CD4-positive, CD25-positive, alpha-beta regulatory T cell (primary cell): ENCODE data around the gene MEGF11. TPM values are rescaled to one million over a fixed set of nuclear protein-coding genes. Genes with fewer than 3 reads are reported as not detected.
"Not testable (repeated sequence)": the region's sequence is repeated elsewhere in the genome, so short reads cannot be mapped to it uniquely, and the experiment has no call there.

Source experiments
- ATAC-seq, 2 donors: fragments of 150-1000 bp; cut with Tn5 transposase; one replicate each; pipeline ENCODE4 v1.10.0; 2021; ENCODE audit warnings: low read depth in 2 of 2, moderate number of reproducible peaks in 2 of 2, moderate library complexity in 1 of 2
- DNase-seq, 3 donors: peaks; one replicate each; pipeline versions ENCODE4 v3.0.0 to v3.0.0-alpha.2; 2012 to 2022; ENCODE audit warnings: mixed read lengths in 1 of 3
- H3K27ac ChIP-seq: one replicate; pipeline ENCODE4 v1.7.0; 2013; ENCODE audit warnings: mild to moderate bottlenecking, low read length; ENCODE audit not compliant: insufficient read depth, poor library complexity, severe bottlenecking
- H3K27me3 ChIP-seq: one replicate; pipeline ENCODE4 v1.7.0; 2013; ENCODE audit warnings: low read length; ENCODE audit not compliant: control insufficient read depth, insufficient read depth
- H3K36me3 ChIP-seq: one replicate; pipeline ENCODE4 v1.7.0; 2013; ENCODE audit warnings: mild to moderate bottlenecking, low read length, moderate library complexity; ENCODE audit not compliant: control insufficient read depth, insufficient read depth
- H3K4me1 ChIP-seq: 2 replicates; pipeline ENCODE4 v1.7.0; 2013; ENCODE audit warnings: mild to moderate bottlenecking, low read length; ENCODE audit not compliant: insufficient read depth, control insufficient read depth, poor library complexity, severe bottlenecking
- H3K4me3 ChIP-seq: one replicate; pipeline ENCODE4 v1.7.0; 2013; ENCODE audit warnings: low read depth, mild to moderate bottlenecking, low read length, moderate library complexity
- H3K9me3 ChIP-seq, 2 experiments: 1 replicate in 1 of 2; 2 replicates in 1 of 2; pipeline ENCODE4 v1.7.0; 2013; ENCODE audit warnings: low read length in 2 of 2, mild to moderate bottlenecking in 1 of 2, moderate library complexity in 1 of 2; ENCODE audit not compliant: control insufficient read depth in 2 of 2
- H3K27ac Mint-ChIP-seq, 3 donors: one replicate each; pipeline ENCODE4 v1.8.0; 2020 to 2022; ENCODE audit warnings: mild to moderate bottlenecking in 3 of 3, mixed read lengths in 3 of 3, moderate library complexity in 2 of 3
- H3K27me3 Mint-ChIP-seq: one replicate; pipeline ENCODE4 v1.8.0; 2022; ENCODE audit warnings: mild to moderate bottlenecking, mixed read lengths
- H3K36me3 Mint-ChIP-seq: one replicate; pipeline ENCODE4 v1.8.0; 2020; ENCODE audit warnings: mixed read lengths
- H3K4me1 Mint-ChIP-seq, 4 donors: one replicate each; pipeline ENCODE4 v1.8.0; 2020 to 2022; ENCODE audit warnings: mixed read lengths in 4 of 4, mild to moderate bottlenecking in 1 of 4
- H3K4me3 Mint-ChIP-seq, 4 donors: one replicate each; pipeline ENCODE4 v1.8.0; 2020 to 2022; ENCODE audit warnings: mild to moderate bottlenecking in 4 of 4, mixed read lengths in 4 of 4, moderate library complexity in 3 of 4
- H3K9me3 Mint-ChIP-seq, 7 donors: one replicate each; pipeline ENCODE4 v1.8.0; 2020 to 2022; ENCODE audit warnings: mixed read lengths in 7 of 7, mild to moderate bottlenecking in 3 of 7, moderate library complexity in 2 of 7
- polyA plus RNA-seq, 4 donors: library from polyadenylated mRNA; unstranded; fragments of 300-500 nt; fragmentation: Illumina TruSeq; gene quantifications; one replicate each; pipeline ENCODE4 v1.2.3, GENCODE V29; 2021
- total RNA-seq: library from RNA; stranded (reverse); gene quantifications from one replicate; pipeline ENCODE4 v1.2.3, GENCODE V29; 2022

The MEGF11 gene
- total and polyA plus RNA-seq, 5 donors from 2014 or later: 0.02 to 0.29 (median 0.21) TPM; not detected in 2

DNA sequence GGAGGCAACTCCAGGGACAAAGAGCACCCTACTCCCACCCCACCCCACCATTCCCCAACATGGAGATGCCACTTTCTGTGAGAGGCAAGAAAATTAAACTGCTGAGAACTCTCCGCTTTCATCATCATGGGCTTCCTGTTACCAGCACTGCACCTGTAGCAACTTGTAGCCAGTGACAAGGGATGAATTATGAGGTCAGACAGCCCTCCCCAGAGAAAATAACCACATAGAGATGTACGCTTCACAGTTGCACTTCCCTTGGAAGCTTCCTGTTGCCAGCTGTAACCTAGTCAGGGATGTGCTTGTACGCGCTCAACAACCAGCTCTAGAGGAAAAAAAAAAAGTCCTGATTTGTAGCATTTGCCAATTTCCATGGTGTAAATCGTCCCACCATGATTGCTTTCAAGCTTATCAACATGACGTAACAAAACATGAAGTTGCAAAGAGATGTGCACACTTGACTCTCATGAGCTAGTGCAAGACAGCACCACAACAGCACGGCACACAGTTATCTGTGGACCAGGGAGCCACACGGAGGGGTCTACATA is 238.8 kb downstream of the MEGF11 start:
- no peak overlapping the region for H3K4me3 Mint-ChIP-seq
- ATAC-seq (no peak), DNase-seq (no peak)
- H3K4me3 ChIP-seq: no peak overlapping the region
- peaks cover 0 to 5% (median 0%) of the 10 kb centered on the region in 7 donors for H3K9me3 Mint-ChIP-seq
- H3K4me1 Mint-ChIP-seq: no peaks in the 10 kb centered on the region
- H3K9me3 ChIP-seq: no peaks in the 10 kb centered on the region
- no peaks in the 10 kb centered on the region for H3K27me3 ChIP-seq
- H3K36me3 ChIP-seq: no peaks in the 10 kb centered on the region
- no peak overlapping the region for H3K27ac Mint-ChIP-seq
- H3K27me3 Mint-ChIP-seq: no peaks in the 10 kb centered on the region
- H3K4me1 ChIP-seq: no peaks in the 10 kb centered on the region
- H3K27ac ChIP-seq: no peak overlapping the region
- H3K36me3 Mint-ChIP-seq: no peaks in the 10 kb centered on the region

GRCh38 chr15:66014022-66014421 is 239.5 kb downstream of the MEGF11 start:
- Mint-ChIP-seq H3K4me1 (no peaks in the 10 kb centered on the region), H3K4me3 (no peak overlapping the region), H3K36me3 (no peaks in the 10 kb centered on the region), H3K27ac (no peak overlapping the region), H3K9me3 (peaks cover 0 to 5% (median 0%) of the 10 kb centered on the region in 7 donors), H3K27me3 (peaks cover 5% of the 10 kb centered on the region)
- Histone ChIP-seq H3K27ac (no peak overlapping the region), H3K4me3 (no peak overlapping the region), H3K4me1 (no peaks in the 10 kb centered on the region), H3K27me3 (no peaks in the 10 kb centered on the region), H3K36me3 (no peaks in the 10 kb centered on the region), H3K9me3 (no peaks in the 10 kb centered on the region)
- ATAC-seq: no peak
- DNase-seq: no peak

DNA sequence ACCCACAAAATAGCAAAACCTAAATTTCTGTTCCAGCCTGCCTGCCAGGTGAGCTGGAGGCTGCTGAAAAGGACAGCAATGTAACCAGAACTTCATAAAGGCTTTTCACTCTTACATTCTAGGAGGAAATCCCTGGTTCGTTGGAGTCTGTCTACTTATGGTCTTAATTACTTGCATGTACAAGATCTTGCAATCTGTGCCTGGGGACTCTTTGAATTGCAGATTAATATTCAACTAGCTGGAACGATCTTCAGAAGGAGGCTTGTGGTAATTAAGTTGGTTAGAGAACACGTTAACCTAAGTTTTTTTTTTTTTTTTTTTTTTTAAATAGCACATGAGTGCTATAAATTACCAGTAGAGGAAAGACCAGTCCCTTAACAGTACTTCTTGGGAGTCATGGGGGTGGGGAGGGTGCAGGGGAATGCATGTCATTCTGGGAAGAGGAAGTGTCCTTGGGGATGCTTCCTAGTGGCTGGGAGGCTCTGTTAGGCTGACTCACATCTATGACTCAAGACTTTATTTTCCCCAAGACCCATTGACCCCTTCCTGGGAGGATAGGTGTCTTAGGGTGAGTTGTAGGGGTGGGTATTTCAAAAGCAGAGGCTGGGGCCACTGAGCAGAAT is 244.5 kb downstream of the MEGF11 start:
- DNase-seq: no peak
- Mint-ChIP-seq H3K27ac (no peak overlapping the region), H3K36me3 (no peaks in the 10 kb centered on the region), H3K4me3 (no peak overlapping the region), H3K27me3 (peaks cover 10% of the 10 kb centered on the region), H3K9me3 (peaks cover 0 to 4% (median 0%) of the 10 kb centered on the region in 7 donors), H3K4me1 (no peaks in the 10 kb centered on the region)
- ATAC-seq: no peak
- Histone ChIP-seq H3K9me3 (no peaks in the 10 kb centered on the region), H3K4me1 (no peaks in the 10 kb centered on the region), H3K27ac (no peak overlapping the region), H3K27me3 (peaks cover 2% of the 10 kb centered on the region), H3K4me3 (no peak overlapping the region), H3K36me3 (no peaks in the 10 kb centered on the region)

GRCh38 chr15:66007663-66008262 is 245.8 kb downstream of the MEGF11 start:
- Mint-ChIP-seq H3K36me3 (no peaks in the 10 kb centered on the region), H3K4me3 (no peak overlapping the region), H3K27me3 (peaks cover 15% of the 10 kb centered on the region), H3K27ac (no peak overlapping the region), H3K9me3 (peaks cover 0 to 1% (median 0%) of the 10 kb centered on the region in 7 donors), H3K4me1 (no peaks in the 10 kb centered on the region)
- ATAC-seq: no peak
- Histone ChIP-seq H3K9me3 (no peaks in the 10 kb centered on the region), H3K4me1 (no peaks in the 10 kb centered on the region), H3K27me3 (peaks cover 2% of the 10 kb centered on the region), H3K27ac (no peak overlapping the region), H3K4me3 (no peak overlapping the region), H3K36me3 (no peaks in the 10 kb centered on the region)
- DNase-seq: peak in 1 of 3 donors; percentile 9

DNA sequence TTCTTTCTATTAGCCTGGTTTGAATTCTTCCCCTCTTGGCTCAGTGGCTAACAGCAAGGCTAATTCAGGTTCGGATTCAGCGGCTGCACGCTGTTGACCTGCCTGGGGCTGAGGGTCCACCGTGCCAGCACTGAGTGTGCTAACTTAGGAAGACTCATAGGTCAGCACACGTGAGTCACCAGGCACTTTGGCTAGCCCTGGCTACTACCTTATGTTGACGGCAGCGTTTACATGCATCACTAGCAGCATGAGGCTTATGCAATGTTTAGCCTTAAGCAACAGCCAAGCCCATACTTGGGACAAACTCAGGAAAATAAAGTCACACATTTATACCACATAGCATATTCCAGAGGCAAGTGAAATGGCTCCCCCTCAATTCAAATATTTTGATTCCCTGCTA is 246.6 kb downstream of the MEGF11 start:
- Mint-ChIP-seq H3K4me1 (no peaks in the 10 kb centered on the region), H3K27ac (no peak overlapping the region), H3K4me3 (no peak overlapping the region), H3K36me3 (no peaks in the 10 kb centered on the region), H3K9me3 (peaks cover 0 to 1% (median 0%) of the 10 kb centered on the region in 7 donors), H3K27me3 (peaks cover 15% of the 10 kb centered on the region)
- no peak for ATAC-seq
- Histone ChIP-seq H3K36me3 (no peaks in the 10 kb centered on the region), H3K27ac (no peak overlapping the region), H3K4me3 (no peak overlapping the region), H3K9me3 (no peaks in the 10 kb centered on the region), H3K4me1 (no peaks in the 10 kb centered on the region), H3K27me3 (peaks cover 2% of the 10 kb centered on the region)
- no peak for DNase-seq

- no peaks in the 10 kb centered on the region for H3K36me3 ChIP-seq
- no peak overlapping the region for H3K27ac ChIP-seq
- no peaks in the 10 kb centered on the region for H3K36me3 Mint-ChIP-seq
- H3K27me3 ChIP-seq: peaks cover 2% of the 10 kb centered on the region
- no peaks in the 10 kb centered on the region for H3K4me1 Mint-ChIP-seq
- no peaks in the 10 kb centered on the region for H3K9me3 ChIP-seq
- no peak overlapping the region for H3K4me3 Mint-ChIP-seq
- no peak overlapping the region for H3K27ac Mint-ChIP-seq
- ATAC-seq (no peak), DNase-seq (peak in 1 of 3 donors; percentile 13)
- no peaks in the 10 kb centered on the region for H3K4me1 ChIP-seq
- no peak overlapping the region for H3K4me3 ChIP-seq
- peaks cover 17% of the 10 kb centered on the region for H3K27me3 Mint-ChIP-seq
- peaks cover 0 to 2% (median 0%) of the 10 kb centered on the region in 7 donors for H3K9me3 Mint-ChIP-seq
Observed at GRCh38 chr15:66004618-66005262, 248.8 kb downstream of the MEGF11 start.

DNA sequence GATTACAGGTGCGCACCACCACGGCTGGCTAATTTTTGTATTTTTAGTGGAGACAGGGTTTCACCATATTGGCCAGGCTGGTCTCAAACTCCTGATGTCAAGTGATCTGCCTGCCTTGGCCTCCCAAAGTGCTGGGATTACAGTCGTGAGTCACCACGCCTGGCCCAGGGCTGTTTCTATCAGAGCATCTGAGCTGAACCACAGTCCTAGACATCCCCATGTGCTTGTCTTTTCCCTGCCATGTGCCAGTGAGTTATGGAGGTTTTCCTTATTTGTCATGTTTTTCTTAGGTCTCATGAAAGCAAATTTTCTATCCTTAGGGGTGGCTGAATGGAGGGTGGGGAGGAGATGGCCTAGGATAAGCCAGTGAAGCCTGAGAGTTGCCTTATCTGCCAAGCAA is 250.4 kb downstream of the MEGF11 start:
- H3K36me3 ChIP-seq, H3K4me3 Mint-ChIP-seq, H3K4me1 Mint-ChIP-seq, H3K27me3 ChIP-seq, H3K4me3 ChIP-seq, H3K4me1 ChIP-seq, H3K27ac Mint-ChIP-seq, H3K9me3 Mint-ChIP-seq, H3K36me3 Mint-ChIP-seq, ATAC-seq, H3K9me3 ChIP-seq, DNase-seq, H3K27ac ChIP-seq: not testable (repeated sequence)
- H3K27me3 Mint-ChIP-seq: peaks cover 15% of the 10 kb centered on the region
